ENCODE measurements around the gene ZNF823.

Gene ZNF823

GRCh38 chr19:11736696-11737095 lies 2.0 kb downstream of the ZNF823 start:
- DNase-seq: no peak

GRCh38 chr19:11735375-11735774 lies 3.4 kb downstream of the ZNF823 start:
- no peak for DNase-seq

GRCh38 chr19:11729586-11729985 lies 9.2 kb downstream of the ZNF823 start:
- DNase-seq: no peak

DNA sequence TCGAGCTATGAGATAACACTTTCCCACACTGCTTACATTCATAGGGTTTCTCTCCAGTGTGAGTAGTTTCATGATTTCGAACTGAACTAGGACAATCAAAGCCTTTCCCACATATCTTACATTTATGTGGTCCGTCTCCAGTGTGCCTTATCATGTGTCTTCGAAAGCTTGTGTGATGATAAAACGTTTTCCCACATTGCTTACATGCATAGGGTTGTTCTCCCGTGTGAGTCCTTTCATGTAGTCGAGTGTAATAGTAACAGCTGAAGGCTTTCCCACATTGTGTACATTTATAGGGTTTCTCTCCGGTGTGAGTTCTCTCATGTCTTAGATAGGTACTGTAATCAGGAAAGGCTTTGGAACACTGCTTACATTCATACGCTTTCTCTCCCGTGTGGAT lies 16.3 kb downstream of the ZNF823 start:
- DNase-seq: no peak

- no peak for DNase-seq
Measured at GRCh38 chr19:11721681-11722080, 17.1 kb downstream of the ZNF823 start.

GRCh38 chr19:11710313-11710712 lies 28.4 kb downstream of the ZNF823 start:
- no peak for DNase-seq

GRCh38 chr19:11708457-11708856 lies 30.3 kb downstream of the ZNF823 start:
- DNase-seq: no peak

DNA sequence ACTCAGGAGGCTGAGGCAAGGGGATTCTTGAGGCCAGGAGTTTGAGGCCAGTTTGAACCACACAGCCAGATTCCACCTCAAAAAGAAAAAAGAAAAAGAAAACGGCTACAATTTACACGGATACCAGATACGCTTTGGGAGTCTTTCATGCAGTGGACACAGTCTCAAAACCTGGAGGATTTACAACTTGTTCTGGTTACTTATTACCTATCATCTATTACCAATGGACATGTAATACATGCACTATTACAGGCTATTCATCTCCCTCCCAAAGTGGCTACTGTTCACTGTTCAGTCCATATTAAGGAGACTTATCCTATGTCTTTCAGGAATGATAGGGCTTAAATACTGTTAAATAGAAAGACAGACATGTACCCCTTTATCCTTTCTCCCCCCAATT lies 33.3 kb downstream of the ZNF823 start:
- no peak for DNase-seq

- no peak for DNase-seq
Measured at GRCh38 chr19:11704626-11705025, 34.1 kb downstream of the ZNF823 start.

DNA sequence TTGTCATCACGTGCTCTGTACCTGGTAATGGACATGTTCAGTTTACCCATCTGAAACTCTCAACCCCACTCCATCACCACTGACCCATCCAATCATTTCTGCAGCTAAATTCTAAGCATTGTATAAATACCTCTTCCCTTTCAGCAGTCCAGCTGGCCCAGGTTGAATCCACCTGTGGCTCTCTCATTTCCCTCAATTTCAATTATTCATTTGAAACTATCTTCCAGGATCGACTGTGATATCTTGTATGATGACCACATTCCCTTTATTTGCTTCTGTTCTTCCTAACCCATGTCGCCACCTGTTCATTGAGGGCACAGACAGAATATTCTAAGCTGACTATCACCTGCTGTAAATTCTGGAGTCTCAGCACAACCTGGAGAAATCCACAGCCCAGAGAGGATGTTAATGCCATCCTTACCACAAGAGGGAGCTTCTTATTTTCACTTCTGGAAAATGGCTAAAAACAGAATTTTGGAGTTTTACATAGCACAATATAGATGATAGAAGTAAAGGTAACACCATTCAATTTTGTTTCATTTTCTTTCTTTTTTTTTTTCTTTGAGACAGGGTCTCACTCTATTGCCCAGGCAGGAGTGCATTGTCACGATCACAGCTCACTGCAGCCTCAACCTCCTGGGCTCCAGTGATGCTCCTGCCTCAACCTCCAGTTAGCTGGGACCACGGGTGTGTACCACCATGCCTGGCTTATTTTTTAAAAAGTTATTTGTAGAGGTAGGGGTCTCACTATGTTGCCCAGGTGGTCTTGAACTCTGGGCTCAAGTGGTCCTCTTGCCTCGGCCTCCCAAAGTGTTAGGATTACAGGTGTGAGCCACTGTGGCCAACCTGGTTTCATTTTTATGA lies 38.6 kb downstream of the ZNF823 start:
- DNase-seq: no peak

- no peak for DNase-seq
Measured at GRCh38 chr19:11698231-11698630, 40.5 kb downstream of the ZNF823 start.

DNA sequence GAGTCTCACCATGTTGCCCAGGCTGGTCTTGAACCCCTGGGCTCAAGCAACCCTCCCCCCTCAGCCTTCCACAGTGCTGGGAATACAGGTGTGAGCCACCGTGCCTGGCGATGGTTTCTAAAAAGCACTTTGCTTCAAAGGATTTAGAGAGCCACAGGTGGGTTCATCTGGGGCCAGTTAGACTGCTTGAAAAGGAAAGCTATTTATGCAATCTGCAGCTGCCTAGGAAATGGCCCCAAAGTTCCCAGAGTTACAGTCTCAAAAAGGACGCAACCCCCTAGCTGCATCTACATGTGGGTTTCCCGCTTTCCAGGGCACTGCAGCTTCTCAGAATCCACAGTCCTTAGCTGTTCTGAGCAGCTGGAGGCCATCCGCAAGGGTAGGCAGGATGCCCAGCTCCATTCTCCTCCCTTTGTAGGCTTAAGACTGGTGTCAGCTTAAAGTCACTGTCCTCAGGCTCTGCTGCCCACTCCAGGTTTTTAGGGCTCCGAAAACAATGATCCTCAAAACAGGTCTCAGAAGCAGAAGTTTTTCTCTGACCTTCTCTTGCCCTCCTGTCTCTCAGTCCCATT lies 41.4 kb downstream of the ZNF823 start:
- no peak for DNase-seq

DNA sequence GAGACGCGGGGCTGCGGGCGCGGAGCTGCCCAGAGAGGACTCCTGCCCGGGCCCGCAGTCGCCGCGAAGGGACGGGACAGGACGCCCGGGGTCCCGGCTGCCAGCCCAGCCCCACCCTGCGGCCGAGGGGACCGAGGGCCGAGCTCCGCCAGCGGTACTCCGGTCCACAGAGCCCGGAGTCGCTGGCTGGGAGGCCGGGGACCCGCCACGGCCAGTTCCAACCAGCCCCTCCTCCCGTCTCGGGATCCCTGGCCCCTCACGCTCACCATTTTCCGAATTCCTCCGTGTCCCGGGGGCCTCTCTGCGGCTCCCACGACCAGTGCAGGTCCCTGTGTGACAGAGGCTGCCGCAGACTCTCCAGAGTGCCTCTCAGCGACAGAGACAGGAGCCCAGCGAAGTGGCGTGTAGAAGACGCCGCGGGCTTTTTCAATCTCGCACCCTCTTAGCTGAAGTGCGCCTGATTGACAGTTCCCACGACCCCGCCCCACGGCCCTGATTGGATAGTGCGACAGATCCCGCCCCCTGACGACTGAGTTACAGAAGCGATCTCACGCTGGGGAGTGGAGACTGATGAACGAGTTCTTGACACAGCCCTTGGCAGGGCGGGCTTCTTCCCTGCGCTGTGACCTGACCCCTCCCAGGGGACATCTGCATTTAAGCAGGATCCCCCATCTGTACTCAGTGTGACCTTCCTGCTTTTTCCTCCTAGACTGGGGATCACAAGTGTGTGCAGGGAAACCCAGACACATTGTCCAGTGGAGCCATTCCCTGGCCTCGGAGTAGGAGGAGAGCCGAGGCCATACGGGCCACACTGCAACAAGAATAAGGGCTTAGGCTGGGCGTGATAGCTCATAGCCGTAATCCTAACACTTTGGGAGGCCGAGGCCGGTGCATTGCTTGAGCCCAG lies 44.0 kb downstream of the ZNF823 start:
- peak; percentile 87 for DNase-seq

DNA sequence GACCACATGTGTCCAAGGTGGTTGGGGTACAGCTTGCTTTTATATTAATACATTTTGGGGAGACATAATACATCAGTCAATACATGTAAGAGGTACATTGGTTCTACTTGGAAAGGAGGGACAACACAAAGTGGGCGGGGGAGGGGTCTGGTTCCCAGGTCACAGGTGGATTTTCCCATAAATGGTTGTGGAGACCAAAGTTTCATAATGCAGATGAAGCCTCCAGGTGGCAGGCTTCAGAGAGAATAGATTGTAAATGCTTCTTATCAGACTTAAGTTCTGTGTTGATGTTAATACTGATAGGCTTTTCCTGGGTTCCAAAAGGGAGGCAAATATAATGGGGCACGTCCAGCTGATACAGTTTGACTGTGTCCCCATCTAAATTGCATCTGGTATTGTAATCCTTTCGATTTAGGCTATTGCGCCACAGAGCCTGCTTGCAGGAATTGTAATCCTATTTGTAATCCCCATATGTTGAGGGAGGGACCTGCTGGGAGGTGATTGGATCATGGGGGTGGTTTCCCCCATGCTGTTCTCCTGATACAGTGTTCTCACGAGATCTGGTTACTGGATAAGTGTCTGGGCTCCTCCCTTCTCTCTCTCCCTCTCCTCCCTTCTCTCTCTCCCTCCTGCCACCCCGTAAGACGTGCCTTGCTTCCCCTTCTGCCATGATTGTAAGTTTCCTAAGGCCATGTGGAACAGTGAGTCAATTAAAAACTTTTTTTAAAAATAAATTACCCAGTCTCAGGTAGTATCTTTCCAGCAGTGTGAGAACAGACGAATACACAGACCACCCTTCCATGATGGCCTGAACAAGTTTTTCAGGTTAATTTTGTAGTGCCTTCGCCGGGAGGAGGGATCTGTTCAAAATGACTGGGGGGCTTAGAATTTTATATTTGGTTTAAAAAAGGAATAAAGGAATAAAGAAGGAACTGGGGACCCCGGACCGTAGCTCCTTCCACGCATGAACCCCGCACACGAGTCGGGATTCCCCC lies 44.9 kb downstream of the ZNF823 start:
- DNase-seq: no peak

GRCh38 chr19:11692127-11692790 lies 46.5 kb downstream of the ZNF823 start:
- no peak for DNase-seq

GRCh38 chr19:11685676-11686650 lies 52.8 kb downstream of the ZNF823 start:
- no peak for DNase-seq

DNA sequence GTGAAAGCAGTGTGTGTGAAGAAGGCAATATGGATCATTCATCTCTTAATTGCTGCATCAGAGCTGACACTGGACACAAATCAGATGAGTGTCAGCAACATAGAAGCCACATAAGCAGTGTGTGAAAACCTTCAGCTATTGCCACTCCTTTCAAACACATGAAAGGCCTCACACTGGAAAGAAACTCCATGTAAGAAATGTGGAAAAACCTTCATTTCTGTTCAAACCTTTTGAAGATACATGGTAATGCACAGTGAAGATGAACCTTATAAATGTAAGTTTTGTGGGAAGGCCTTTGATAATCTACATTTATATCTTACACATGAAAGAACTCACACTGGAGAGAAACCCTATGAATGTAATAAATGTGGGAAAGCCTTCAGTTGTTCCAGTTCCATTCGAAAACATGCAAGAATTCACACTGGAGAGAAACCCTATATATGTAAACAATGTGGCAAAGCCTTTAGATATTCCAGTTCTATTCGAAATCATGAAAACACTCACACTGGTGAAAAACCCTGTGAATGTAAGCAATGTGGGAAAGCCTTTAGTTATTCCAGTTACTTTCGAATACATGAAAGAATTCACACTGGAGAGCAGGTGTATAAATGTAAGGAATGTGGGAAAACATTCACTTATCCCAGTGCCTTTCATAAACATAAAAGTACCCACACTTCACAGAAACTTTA lies 53.6 kb downstream of the ZNF823 start:
- no peak for DNase-seq

GRCh38 chr19:11680689-11681302 lies 58.0 kb downstream of the ZNF823 start:
- DNase-seq: no peak

- no peak for DNase-seq
Measured at GRCh38 chr19:11678504-11678903, 60.2 kb downstream of the ZNF823 start.

Data from stimulated activated CD4-positive, alpha-beta T cell treated with anti-CD3 and anti-CD28 coated beads, Interleukin-4, amount 100 ng/mL, for 1 hour (primary cell).